DMS 273 treated with DMSO at 0.1 percent for 48 hours (cell line): ENCODE results near the gene FAM170B.

Experiments
- DNase-seq: peaks from one replicate; lab custom pipeline; 2025; lab: John Stamatoyannopoulos, UW

The FAM170B gene

DNA sequence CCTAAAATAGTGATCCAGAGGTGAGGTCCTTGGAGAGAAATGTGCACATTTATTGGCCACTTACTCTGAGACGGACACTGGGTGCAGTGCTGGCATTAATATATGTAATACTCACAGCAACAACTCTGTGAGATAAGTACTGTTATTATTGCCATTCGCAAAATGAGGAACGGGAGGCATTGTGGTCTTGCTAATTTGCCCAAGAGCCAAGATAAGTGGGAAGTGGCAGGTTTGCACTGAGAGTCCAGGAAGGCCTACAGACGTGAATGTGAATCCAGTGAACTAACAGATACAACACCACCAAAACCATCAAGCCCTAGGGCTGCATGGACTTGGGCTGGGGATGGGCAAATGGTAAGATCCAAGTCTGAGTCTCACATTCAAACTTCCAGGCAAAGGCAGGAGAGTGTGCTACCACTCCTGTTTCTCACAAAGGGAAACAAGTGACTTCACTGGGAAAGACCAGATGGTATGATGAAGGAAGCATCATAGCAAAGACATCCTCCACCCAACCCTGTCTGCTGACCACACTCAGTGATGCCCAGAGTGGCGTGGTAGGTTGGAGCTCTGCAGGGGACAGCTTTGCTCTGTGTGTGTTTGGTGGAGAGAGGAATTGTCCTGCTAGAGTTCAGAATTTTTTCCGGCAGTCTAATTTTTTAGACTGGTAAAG, 35.1 kb upstream of the FAM170B start:
- no peak for DNase-seq

DNA sequence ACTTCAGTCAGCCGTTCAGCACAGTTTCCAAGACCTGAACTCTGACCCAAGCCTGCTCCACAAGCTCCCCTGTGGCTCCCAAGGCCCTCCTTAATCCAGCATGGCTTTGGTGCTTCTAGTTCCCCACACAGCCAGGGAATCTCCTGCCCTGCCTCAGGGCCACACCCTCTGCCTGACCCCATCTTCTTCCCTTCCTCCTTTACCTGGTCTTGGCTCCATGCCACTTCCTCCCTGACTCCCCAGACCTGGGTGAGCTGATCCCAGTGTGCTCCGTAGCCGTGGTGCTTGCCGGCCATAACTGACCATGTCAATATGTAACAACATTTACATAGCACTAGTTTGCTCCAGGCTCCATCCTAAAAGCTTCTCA, 34.3 kb upstream of the FAM170B start:
- DNase-seq, result no peak

DNA sequence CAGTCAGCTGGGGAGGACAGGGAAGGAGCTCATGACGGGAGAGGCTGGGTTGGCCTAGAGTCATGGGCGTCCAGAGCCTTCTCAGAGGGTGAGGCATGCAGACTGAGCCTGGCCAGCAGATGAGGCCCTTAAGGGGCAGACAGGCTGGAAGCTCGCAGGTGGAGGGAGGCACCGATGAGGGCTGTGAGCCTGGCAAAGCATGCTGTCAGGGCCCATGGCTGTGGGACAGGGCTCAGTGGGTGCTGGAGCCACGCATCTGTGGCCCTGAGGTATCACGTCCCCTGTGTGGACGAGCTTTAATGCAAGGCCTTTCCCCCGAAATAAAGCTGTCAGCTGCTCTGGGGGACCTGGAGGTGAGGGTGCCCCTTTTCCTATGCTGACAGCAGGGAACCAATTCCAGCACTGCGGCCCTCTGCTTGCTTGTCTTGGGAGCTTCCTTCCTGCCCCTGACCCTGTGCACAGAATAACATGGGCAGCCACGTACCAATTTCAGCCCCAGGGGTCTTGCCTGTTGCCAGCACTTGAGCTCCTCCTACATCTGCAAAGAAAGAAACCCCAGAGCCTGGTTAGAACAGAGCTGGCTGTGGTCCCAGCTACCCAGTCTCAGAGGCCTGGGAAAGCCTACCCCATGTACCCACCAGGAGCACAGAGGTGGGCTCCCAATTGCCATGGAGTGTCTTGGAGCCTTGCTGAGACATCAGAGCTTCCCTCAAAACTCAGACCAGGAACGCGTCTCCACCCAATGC, 33.8 kb upstream of the FAM170B start:
- no peak for DNase-seq

DNA sequence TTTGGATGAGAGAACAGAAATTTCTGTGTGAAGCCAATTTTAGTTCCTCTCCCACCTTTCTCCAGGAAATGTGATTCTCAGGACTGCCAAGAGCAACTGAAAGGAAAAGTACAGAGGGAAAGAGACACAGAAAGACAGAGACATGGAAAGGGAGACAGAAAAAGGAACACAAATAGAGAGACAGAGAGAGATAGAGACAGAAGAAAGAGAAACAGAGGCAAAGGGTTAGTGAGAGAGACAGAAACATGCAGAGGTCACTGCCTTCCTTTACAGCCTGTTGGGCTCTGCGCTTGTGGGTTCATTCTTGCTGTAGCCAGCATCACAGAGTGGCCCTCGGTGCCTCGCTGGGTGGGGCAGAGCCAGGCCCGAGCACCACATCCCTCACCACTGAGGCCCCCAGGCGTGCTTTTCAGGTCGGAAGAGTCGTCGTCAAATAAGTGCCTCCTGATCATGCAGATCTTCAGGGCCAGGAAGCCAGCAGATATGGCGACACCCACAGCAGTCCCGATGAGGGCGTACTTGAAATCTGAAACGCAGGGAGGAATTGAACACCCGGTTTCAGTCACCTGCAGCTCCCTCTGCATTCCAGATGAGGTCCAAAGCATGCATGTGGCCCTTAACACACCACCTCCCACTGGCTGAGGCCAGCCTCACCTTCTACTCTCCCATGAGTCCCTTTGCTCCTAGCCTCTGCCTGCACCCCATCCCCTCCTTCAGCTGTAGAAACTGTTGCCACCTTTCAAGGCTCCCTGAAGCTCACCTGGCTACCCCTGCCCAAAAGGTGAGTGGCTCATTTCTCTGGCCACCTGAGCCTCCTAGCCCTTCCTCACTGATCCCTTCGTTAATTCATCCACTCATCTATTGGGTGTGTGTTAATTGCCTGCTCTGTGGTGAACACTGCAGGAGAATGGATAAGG, 32.9 kb upstream of the FAM170B start:
- DNase-seq, result no peak

DNA sequence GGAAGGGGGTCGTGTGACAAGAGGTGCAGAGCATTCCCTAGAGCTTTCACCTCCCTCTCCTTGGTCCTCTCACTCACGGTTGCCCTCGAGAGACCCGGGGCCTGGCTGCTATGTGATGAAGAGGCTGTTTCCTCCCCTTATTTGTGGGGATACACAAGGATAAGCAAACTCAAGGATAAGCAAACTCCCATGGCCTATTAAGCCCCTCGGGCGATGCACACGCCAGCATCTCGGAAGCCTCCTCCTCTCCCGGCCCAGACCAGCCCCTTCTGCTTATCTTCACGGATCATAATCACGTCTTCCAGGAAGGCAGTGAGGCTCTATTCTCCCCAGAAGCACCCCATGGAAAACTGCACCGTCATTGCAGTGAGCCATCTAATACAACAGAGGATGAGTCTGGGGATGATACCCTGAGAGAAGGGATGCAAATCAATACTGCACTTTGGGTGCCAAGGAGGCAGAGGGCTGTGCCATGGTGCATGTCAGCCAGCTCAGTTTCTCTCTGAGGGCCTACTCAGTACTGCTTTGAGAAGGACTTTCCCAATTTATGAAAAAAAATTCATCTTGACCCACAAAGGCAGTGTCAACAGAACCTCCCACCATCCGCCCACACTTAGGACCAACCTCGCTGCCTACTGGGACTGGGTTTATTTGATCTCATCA, 32.1 kb upstream of the FAM170B start:
- DNase-seq, result no peak

DNA sequence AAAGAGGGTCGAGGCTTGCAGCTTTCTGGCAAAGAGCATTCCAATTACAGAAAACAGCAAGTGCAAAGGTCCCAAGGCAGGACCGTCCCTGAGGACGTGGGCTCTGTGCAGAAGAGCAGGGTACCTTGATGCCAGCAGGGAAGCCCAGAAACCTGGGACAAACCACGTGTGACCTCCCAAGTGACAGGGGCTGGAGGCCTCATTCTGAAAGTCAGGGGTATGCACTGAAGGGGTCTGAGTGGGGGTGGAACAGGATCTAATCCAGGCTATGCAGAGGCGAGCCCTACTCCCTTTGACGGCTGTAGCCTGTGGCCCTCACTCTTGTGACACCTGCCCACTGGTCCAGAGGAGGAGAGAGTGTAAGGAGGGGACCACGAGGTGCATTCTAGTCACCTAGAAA, 31.4 kb upstream of the FAM170B start:
- DNase-seq, result no peak

DNA sequence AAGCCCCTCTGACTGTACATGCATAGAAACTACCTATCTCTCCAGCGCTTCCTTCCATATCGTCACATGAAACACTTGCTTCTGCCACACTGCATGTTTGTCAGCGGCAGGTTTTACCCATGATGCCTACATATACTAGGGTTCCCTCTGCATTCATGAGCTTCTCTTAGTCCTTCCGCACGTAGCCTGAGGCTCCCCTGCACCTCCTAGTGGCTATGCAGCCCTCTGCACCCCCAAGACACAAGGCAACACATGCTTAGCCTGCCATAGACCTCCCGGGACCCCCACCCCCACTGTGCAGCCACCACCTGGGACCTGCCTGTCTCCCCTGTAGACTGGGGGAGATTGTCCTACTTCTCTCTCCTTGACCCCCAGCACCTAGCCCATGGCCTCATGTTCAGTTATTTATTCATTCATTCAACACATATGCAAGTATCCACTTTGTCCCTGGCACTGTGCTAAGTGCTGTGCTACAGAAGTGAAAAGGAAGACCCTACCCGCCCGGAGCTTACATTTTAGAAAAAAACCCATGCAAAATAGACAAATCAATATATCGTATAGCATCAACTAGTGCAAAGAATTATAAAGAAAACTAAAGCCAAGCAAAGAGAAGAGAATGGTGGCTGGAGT, 30.9 kb upstream of the FAM170B start:
- DNase-seq, result no peak

DNA sequence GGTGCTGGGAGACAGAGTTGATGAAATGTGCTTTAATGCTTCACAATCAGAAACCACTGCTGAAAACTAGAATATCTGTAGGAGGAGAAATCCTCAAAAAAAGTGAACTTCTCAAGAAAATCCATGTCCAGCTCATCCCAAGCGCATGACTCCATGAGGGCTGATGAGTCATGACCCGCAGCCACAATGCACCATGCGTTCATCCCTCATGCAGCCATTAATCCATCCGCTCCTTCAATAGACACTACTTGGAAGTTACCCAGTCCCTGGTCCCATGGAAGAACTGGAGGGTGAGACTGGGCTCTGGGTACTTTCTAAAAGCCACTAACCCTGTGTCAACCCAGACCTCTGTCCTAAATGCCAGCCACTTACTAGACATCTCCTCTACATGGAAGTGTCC, 29.9 kb upstream of the FAM170B start:
- no peak for DNase-seq

DNA sequence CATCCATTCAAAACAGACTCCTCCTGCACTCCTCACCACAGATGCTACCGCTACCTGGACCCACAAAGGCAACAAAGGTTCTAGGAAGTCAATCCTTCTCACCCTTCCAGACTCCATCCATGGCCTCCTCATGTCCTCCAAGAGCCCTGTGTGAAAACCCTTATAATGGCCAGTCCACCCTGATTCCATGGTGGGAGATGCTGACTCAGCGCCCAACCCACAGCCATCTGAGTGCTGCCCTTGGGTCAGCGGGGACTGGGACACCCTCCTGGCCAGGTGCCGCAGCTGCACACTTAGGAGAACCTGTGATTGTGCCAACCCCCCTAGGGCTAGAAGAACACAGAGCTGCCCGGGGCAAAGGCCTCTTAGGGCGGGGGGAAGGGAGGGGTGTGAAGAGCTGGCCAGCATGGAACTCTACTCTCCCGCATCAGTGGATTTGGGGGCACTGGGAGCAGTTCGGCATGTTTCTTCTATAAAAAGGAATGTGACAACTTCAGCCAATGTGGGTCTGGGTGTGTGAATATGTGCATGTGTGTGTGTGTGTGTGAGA, 29.0 kb upstream of the FAM170B start:
- DNase-seq, result no peak

DNA sequence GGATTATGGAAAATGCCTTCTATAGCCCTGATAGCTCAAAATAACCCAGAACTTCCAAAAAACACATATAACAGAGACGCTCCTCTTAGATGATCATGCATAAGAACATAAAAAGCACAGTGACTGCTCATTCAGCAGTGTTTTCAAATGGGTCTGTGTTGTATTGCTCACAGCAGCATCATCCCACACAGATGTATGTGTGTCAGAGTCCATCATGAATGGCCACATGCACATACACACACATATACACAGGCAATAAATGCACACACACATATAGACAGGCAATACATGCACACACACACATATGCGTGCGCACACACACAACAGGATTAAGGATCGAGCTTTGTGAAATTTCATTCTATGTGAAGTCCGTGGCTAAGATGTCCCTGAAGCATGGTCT, 28.2 kb upstream of the FAM170B start:
- DNase-seq, result no peak

DNA sequence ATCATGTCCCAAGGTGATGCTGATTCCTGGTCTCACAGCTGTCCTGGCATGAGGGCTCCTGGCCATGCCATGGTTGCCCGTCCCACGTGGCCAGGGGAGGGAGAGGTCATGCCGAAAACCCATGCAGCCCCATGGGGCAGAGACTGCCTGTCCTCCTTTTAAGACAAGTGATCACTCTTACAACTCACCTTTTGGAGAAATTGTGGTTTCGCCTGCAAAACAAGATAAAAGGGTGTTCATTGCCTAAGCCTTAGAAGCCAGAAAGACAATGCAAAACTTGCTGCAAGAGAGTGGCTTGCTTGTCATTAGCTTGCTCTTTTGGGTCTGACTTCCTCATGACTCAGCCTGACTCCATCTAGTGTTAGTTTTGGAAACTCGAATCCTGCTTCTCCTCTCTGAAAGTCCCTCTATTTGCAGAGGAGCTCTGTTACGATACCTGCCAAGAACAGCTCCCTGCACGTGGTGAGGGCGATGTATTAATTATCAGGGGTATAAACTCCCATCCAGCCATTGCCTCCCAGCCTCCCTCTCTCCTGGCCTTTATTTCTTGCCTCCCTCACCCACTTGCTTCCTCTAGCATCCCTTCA, 27.7 kb upstream of the FAM170B start:
- no peak for DNase-seq

DNA sequence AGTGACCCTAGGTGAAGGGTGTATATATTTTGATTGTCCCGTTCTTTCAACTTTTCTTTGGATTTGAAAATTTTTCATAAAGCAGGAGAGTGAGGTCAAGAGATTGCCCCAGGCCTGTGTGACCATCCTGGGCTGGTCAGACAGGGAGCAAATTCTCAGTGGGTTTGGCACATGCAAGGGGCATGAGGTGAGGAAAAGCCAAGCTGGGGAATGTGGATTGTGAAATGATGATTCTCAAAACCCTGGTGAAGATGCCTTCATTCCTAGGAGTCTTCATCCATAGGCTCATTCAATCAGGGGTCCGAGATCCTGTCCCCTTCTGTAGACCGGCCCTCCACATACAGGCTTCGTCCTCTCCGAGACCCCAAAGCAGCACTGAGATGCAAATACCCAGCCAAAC, 27.0 kb upstream of the FAM170B start:
- no peak for DNase-seq

DNA sequence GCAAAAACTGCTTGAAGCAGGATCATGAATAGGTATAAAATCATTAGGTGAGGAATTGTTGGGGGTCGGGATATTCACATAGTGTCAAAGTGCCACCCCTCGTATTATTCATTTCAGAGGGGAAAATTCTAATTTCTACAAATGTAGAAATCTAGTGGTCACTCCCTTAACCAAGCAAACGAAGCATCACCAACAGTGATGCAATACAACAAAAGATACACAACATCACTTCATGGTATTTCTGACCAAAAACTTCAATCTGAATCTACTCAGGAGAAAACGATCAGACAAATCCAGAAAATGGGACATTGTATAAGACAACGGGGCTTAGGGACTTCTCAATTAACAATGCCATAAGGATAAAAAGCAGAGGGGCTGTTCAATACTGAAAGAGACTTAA, 26.3 kb upstream of the FAM170B start:
- no peak for DNase-seq

DNA sequence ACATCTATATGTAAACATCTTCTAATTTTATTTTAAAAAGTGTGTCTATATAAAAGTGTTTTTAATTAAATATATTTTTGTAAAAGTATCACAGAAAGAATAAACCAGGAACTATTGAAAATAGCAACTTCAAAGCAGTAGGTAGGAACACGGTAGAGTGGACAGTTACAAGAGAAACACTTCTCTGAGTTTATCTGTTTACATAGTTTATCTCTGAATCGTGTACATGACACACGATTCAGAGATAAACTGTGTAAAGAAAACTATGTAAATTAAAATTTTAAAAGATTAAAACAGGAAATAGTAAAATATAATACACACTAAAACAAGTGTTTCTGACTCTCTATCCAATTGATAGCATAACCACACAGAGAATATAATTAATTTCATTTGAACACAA, 25.1 kb upstream of the FAM170B start:
- DNase-seq, result no peak

DNA sequence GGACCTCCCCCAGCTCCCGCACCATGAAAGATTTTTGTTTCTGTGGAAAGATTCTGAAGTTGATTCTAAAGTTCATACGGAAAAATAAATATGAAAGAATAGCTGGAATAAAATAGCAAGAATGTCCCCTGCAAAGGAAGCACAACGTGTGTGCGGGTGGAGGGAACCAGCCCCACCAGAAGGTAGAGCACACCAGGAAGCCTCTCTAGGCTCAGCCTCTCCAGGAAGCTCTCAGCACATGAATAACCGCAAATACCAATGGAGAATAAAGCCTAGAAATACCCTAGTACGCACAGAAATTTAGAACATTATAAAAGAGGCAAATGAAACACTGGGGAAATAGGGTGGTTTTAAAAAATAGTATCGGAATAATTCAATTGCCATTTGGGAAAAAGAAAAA, 24.6 kb upstream of the FAM170B start:
- DNase-seq, result no peak

DNA sequence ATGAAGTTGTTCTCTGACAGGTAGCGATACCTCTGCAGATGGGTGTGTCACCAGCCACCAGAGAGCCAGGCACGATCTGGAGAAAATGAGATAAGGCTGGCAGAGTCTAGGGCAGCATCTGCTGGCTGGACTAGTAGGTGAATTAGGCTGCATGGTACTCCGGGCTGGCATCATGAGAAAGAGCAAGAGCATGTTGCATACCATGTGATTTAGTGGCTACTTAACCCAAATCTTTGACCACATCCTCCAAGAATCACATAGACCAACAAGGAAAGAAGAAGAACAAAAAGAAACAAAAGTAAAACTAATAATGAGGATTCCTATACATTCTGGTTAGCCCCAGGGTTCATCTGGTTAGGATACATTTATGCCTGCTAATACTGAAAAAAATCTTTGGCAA, 23.4 kb upstream of the FAM170B start:
- DNase-seq, result no peak

DNA sequence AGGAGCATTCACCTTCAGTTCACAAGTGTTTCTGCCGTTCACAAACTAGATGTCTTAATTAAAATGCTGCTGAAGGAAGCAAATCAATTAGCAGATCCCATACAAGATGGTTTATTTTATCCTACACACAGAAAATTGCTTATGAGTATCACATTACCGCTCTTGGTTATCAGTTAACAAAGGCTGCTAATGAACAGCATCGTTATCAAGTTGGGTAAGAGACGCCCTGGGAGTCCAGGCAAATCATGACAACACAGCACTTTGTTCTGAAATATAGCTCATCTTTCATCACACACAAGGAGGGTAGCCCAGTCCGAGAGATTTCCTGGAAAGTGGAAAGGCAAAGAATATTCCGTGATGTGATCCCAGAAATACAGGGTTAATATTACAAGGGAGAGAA, 20.8 kb upstream of the FAM170B start:
- DNase-seq, result no peak

DNA sequence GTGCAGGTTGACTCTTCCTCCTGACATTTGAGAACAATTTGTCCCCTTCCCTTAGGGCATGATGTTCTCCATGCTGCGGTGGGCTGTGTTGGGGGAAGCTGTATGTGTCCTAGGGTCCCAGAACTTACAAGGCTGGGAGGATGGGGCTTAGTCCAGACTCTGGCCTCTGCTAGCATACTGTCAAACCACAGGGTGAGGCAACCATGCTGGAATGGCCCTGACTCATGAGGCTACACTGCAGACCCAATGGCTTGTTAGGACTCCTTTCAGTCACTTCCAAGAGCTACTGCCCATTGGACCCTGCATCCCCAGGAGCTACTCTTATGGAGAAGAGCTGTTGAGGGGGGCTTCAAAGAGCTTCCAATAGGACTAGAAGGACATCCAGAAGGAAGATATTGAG, 20.1 kb upstream of the FAM170B start:
- DNase-seq, result no peak

DNA sequence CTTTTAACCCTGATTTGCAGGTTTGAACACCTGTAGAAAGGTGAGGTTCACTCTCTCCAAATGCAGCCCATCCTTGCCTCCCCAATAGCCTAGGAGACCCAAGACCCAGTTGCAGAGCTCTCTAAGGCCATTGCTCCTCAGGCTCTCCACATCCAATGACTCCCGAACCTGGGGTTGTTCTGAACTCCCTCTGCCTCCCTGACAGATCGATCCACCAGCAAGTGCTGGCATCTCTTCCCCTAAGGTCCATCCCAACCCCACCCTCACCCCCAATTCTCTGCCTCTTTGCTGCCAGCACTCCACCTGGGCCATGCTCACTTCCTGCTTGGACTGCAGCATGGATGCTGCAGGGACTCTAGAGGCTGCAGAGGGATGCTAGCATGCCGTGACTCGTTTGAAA, 19.3 kb upstream of the FAM170B start:
- no peak for DNase-seq

DNA sequence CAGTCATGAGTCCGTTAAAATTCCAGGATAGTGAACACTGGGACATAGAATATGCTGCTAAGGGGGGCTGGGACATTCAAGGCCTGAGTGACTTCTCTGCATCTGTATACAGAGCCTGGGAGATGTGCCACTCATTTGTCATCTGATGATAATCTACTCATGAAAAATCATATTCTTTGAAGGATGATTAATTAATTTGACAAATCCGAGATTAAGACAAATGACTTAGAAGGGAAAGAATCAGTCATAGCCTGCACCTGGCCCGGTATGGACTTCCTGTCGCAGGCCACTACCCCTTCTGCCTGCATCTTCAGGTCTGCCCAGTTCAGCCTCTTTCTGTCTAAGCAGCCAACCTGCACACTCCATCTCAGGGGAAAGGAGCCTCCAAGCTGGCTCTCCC, 18.8 kb upstream of the FAM170B start:
- DNase-seq, result no peak

DNA sequence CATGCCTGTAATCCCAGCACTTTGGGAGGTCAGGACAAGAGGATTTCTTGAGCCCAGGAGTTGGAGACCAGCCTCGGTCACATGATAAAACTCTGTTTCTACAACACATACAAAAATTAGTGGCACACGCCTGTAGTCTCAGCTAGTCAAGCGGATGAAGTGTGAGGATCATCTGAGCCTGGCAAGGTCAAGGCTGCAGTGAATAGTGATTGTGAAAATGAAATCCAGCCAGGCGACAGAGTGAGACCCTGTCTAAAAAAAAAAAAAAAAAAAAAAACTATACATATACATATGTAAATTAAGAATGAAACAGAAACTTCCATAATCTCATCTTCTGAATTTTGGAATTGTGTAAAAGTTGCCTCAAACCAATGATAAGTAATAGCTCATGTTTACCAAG, 18.2 kb upstream of the FAM170B start:
- DNase-seq, result no peak
